ENCODE measurements around the gene PIK3CB.
"Not testable (repeated sequence)": the region's sequence is repeated elsewhere in the genome, so short reads cannot be mapped to it uniquely, and the experiment has no call there.

Gene PIK3CB

GRCh38 chr3:138834596-138835396, at the start of gene PIK3CB:
Gene PIK3CB, minus strand, starts transcription at chr3:138834928. Its CDS starts 75,585 bp downstream, at chr3:138759343.
- peak; percentile 94 for DNase-seq

DNA sequence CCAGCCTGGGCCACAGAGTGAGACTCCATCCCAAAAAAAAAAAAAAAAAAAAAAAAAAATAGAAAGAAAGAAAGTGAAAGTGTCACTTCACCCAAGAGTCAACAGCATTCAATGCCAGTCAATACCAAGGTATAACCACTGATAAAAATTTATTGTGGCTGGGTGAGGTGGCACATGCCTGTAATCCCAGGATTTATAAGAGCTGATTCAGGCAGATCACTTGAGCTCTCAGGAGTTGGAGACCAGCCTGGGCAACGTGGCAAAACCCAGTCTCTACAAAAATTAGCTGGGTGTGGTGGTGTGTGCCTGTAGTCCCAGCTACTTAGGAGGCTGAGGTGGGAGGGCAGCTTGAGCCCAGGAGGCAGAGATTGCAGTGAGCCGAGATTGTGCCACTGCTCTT, 46.5 kb upstream of the PIK3CB start:
- no peak for DNase-seq

- no peak for DNase-seq
These were observed 45.0 kb upstream of the PIK3CB start for GRCh38 chr3:138879541-138880380.

- DNase-seq: no peak
These were observed 42.5 kb upstream of the PIK3CB start for GRCh38 chr3:138877226-138877625.

GRCh38 chr3:138875754-138876664, 41.3 kb upstream of the PIK3CB start:
- peak; percentile 84 for DNase-seq

GRCh38 chr3:138875096-138875753, 40.5 kb upstream of the PIK3CB start:
- no peak for DNase-seq

- peak; percentile 85 for DNase-seq
These were observed 38.9 kb upstream of the PIK3CB start for GRCh38 chr3:138873471-138874278.

GRCh38 chr3:138872632-138873031, 37.9 kb upstream of the PIK3CB start:
- no peak for DNase-seq

GRCh38 chr3:138867996-138868395, 33.3 kb upstream of the PIK3CB start:
- no peak for DNase-seq

DNA sequence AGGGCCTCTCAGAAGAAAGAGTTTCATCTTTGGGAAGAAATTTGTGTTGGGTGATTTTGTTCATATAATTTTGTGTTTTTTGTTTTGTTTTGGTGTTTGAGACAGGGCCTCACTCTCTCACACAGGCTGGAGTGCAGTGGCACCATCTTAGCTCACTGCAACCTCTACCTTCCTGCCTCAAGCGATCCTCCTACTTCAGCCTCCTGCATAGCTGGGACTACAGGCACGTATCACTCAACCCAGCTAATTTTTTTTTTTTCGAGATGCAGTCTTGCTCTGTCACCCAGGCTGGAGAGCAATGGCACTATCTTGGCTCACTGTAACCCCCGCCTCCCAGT, 29.0 kb upstream of the PIK3CB start:
- no peak for DNase-seq

GRCh38 chr3:138862924-138863775, 28.4 kb upstream of the PIK3CB start:
- DNase-seq: peak; percentile 69

- DNase-seq: peak; percentile 88
These were observed 27.8 kb upstream of the PIK3CB start for GRCh38 chr3:138862531-138862923.

- DNase-seq: peak; percentile 56
These were observed 27.1 kb upstream of the PIK3CB start for GRCh38 chr3:138861798-138862197.

DNA sequence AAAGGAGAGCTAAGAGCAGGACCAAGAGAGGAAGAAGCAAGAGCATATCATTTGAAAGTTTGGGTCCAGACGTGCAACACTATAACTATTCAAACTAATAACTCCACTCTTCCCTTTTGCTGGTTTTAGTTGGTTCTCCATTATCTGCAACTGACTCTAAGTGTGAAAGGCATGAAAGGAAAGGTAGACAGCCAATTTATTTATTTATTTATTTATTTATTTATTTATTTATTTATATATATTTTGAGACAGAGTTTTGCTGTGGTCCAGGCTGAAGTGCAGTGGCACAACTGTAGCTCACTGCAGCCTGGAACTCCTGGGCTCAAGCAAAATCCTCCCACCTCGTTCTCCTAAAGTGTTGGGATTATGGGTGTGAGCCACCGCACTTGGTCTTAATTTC, 22.1 kb upstream of the PIK3CB start:
- DNase-seq: no peak

DNA sequence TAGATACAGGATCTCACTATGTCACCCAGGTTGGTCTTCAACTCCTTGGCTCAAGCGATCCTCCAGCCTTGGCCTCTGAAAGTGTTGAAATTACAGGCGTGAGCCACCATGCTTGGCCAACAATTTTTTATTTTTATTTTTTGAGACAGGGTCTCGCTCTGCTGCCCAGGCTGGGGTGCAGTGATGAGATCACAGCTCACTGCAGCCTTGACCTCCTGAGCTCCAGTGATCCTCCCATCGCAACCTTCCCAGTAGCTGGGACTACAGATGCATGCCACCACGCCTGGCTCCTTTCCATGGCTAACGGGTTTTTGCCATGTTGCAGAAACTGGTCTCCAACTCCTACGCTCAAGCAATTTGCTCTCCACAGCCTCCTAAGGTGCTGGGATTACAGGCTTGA, 20.2 kb upstream of the PIK3CB start:
- DNase-seq: no peak

GRCh38 chr3:138854204-138854603, 19.5 kb upstream of the PIK3CB start:
- DNase-seq: no peak

GRCh38 chr3:138850151-138850550, 15.4 kb upstream of the PIK3CB start:
- DNase-seq: no peak

DNA sequence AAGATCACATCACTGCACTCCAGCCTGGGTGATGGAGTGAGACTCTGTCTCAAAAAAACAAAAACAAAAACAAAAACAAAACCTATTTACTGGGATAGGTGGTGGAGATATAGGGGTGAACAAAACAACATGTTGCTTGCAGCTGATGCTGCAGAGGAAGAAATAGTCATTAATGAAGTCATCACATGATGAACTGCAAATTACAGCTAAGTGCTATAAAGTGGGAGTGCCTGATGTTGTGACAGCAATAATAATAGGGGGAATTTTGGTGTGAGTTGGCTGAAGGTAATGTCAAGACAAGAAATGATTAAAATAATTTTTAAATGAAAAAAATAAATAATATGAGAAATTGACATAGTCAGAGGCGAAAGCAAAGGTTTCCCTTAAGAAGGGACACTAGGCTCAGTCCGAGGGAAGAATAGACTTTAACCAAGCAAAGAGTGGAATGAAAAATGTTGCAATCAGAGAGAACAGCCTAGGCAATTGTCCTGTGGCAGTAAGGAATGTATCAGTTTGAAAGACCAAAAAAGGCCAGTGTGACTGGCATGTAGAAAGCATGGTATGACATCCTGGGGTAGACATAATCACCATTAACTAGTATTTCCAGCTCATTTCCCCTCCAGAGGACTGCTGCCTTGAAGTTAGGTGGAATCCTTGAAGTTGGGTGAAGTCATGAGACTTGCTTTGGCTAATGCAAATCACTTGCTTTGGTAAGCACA, 14.7 kb upstream of the PIK3CB start:
- no peak for DNase-seq

- DNase-seq: no peak
These were observed 14.0 kb upstream of the PIK3CB start for GRCh38 chr3:138848696-138849095.

- DNase-seq: not testable (repeated sequence)
These were observed 12.1 kb upstream of the PIK3CB start for GRCh38 chr3:138846824-138847223.
